GM10847 (cell line): ENCODE data around the gene VAV2.

Source experiments
- POLR2A ChIP-seq: IDR thresholded peaks from 2 replicates; pipeline ENCODE4 v1.6.1; 2011; ENCODE audit not compliant: insufficient read length; ENCODE audit errors: extremely low read depth

Gene VAV2

DNA sequence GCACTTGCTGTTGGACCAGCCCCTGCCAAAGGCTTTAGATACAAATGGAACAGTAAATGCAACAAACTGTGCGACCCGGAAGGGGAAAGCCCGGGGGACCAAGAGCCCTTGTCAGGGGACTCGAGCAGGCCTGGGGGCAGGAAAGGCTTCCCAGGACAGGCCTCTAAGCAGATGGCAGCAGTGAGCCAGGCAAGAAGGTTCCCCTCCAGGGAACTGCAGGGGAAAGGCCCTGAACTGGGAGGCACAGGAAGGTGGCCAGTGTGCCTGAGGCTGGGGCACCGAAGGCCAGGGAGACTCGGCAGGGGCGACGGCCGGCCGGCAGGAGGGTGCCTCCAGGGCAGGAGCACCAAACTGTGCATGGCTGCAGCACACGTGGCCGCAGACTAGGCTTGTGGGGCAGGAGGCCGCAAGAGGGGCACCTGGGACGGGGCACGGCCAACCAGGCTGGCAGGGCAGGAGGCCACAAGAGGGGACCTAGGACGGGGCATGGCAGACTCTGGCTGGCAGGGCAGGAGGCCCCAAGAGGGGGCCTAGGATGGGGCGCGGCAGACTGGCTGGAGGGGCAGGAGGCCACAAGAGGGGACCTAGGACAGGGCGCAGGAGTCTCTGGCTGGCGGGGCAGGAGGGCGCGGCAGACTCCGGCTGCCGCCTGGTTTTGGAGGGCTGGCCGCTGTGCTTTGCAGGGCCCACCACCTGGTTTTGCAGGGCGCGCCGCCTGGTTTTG, 10.0 kb downstream of the VAV2 start:
- TF ChIP-seq POLR2A: no peak

DNA sequence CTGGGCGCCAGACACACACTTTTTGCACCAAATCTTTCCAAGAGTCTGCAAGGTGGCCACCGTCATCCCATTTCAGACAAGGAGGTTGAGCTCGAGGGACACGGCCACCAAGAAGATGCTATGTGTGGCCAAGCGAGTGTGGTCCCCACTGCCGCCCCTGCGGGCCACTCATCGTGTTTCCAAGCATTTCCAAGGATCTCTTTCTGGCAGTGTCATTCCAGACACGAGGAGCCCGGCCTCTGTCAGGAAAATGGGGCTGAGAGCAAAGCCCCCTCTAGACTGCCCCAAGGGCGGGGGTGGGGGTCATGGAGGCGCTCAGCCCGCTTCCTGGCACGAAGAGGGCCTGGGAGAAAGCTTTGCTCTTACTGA, 10.6 kb downstream of the VAV2 start:
- no peak for TF ChIP-seq POLR2A

GRCh38 chr9:133980864-133981588, 11.1 kb downstream of the VAV2 start:
- TF ChIP-seq POLR2A: no peak

- TF ChIP-seq POLR2A: no peak
These were observed 11.9 kb downstream of the VAV2 start for GRCh38 chr9:133979921-133980863.

GRCh38 chr9:133979273-133979920, 12.7 kb downstream of the VAV2 start:
- no peak for TF ChIP-seq POLR2A

DNA sequence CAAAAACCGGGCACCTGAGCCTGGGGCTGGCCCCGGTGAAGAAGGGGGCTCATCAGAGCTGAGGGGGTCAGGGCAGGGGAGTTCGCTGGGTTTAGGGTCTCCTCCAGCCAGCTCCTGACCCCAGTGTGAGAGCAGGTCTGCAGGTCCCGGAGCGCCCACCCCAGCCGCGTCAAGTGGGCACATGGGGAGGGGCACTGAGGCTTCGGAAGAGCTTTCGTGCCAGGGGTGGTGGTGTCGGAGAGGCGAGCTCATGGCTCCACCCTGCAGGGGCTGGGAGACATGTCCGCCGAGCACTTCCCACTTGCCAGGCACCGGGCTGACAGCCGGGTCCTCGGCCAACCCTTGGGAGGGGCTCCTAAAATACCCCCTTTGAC, 13.2 kb downstream of the VAV2 start:
- no peak for TF ChIP-seq POLR2A

GRCh38 chr9:133978226-133978898, 13.8 kb downstream of the VAV2 start:
- no peak for TF ChIP-seq POLR2A

- no peak for TF ChIP-seq POLR2A
These were observed 14.5 kb downstream of the VAV2 start for GRCh38 chr9:133977421-133978201.

DNA sequence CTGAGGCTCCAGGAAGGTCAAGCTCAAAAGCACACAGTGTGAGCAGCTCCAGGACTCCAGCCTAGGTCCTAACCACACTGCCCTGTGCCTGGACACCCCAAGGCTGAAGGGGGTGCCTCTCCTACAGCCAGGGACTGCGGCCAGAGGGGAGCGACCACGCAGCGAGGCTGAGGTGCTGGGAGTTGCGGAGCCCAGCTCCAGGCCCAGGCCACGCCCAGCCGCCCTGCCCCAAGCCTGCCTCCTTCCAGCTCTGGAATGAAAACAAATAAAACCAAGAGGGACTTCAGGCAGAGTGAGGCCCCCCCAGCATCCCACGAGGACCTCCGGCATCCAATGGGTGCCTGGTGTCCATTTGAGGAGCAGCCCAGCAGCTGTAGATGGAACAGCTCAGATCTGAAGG, 15.2 kb downstream of the VAV2 start:
- no peak for TF ChIP-seq POLR2A

DNA sequence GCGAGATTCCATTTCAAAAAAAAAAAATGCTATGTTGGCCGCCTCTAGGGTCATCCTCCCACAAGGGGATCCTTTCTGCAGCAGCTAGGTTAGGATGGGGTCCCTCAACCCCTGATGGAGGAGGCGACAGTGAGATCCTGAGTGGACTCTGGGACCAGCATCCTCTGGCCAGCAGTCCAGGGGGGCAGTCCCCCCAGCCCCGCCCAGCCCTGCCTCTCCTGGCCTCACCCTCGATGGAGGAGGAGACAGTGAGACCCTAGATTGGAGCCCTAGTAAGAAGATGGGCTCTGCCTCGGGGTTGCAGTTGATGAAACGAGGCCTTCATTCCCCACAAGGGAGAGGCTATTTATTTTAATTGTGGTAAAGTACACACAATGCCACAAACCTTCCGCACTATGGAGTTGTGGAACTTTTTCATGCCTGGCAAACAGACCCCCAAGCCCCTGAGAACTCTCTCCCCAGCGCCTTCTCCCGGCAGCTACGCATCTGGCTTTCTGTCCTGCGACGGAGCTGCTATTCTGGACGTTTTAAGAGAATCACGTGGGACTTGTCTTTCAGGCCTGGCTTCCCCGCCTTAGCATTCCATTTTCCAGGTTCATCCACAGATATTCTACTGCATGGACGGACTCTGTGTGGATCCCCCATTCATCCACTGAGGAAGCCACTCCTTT, 15.8 kb downstream of the VAV2 start:
- no peak for TF ChIP-seq POLR2A

- TF ChIP-seq POLR2A: no peak
These were observed 16.6 kb downstream of the VAV2 start for GRCh38 chr9:133975511-133975910.

- TF ChIP-seq POLR2A: no peak
These were observed 17.3 kb downstream of the VAV2 start for GRCh38 chr9:133974631-133975341.

DNA sequence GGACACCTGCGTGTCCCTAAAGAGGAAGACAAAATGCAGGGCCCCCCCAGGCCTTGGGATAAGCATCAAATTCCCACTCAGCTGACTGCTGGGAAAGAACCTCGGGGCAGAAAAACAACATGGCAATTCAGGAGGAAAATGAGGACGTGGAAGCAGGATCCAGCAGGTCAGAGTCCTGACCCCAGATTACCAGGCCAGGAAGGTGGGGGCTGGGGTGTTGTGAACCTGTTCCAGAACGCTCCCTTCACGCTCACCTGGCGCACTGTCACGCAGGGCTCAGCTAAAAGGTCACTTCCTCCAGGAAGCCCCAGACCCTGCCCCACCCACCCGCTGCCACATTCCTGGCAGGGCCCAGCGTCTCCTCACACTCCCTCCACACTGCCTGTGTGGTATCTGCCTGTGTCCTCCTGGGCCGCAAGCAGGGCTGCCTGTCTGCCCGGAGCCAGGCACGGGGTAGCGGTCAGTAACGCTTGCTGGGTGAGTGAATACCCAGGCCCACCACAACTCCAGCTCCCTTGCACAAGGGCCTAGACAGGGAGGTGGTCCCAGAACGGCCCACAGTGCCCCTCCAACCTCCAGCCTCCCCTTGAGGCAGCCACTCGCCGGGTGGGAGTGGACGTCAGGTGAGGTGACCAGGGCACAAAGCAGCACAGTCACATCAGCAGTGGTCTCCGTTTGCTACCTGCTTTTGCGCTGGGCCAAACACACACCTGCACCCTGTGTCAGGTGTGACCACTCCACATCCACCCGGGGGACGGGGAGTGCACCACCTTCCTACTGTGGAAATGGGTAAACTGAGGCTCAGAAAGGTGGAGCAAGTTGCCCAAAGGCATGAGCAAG, 18.1 kb downstream of the VAV2 start:
- no peak for TF ChIP-seq POLR2A
